ENCODE measurements around the gene TXNL4A. TPM values are rescaled to one million over a fixed set of nuclear protein-coding genes. Genes with fewer than 3 reads are reported as not detected.

TXNL4A gene
- total RNA-seq, 2 experiments from 2014 or later = 169 to 175 TPM

GRCh38 chr18:79924814-79925731, 63.3 kb downstream of the TXNL4A start:
- Mint-ChIP-seq H3K27me3 (no peaks in the 10 kb centered on the region), H3K9me3 (peaks cover 15% of the 10 kb centered on the region), H3K27ac (no peak overlapping the region), H3K36me3 (peaks cover 35% of the 10 kb centered on the region), H3K4me1 (ENCODE audit: low read depth) (no peaks in the 10 kb centered on the region), H3K4me3 (no peak overlapping the region)
- POLR2A ChIA-PET = no interaction called here
- intact Hi-C loops (cut with micrococcal nuclease) = no loop called here
- CTCF ChIA-PET = interaction anchor here (0.7 kb wide), 1 partner anchor 59 kb away, joined by 3 read pairs; no protein-coding TSS in a partner anchor
- peak; percentile 3 for DNase-seq

- Mint-ChIP-seq H3K27ac (no peak overlapping the region), H3K9me3 (peaks cover 5% of the 10 kb centered on the region), H3K4me1 (ENCODE audit: low read depth) (no peaks in the 10 kb centered on the region), H3K27me3 (no peaks in the 10 kb centered on the region), H3K36me3 (peaks cover 24% of the 10 kb centered on the region), H3K4me3 (no peak overlapping the region)
- ChIA-PET POLR2A (no interaction called here), CTCF (no interaction called here)
- DNase-seq = no peak
- intact Hi-C loops (cut with micrococcal nuclease) = no loop called here
These were observed 64.3 kb downstream of the TXNL4A start for GRCh38 chr18:79923896-79924585.

- no peak for DNase-seq
- Mint-ChIP-seq H3K4me1 (ENCODE audit: low read depth) (no peaks in the 10 kb centered on the region), H3K27ac (no peak overlapping the region), H3K36me3 (peaks cover 15% of the 10 kb centered on the region), H3K9me3 (no peaks in the 10 kb centered on the region), H3K27me3 (no peaks in the 10 kb centered on the region), H3K4me3 (no peak overlapping the region)
- ChIA-PET POLR2A (no interaction called here), CTCF (no interaction called here)
- intact Hi-C loops (cut with micrococcal nuclease) = no loop called here
These were observed 65.4 kb downstream of the TXNL4A start for GRCh38 chr18:79922971-79923411.

GRCh38 chr18:79921984-79922965, 66.1 kb downstream of the TXNL4A start:
- Mint-ChIP-seq H3K36me3 (peaks cover 15% of the 10 kb centered on the region), H3K4me3 (no peak overlapping the region), H3K27me3 (no peaks in the 10 kb centered on the region), H3K9me3 (no peaks in the 10 kb centered on the region), H3K4me1 (ENCODE audit: low read depth) (no peaks in the 10 kb centered on the region), H3K27ac (no peak overlapping the region)
- POLR2A ChIA-PET = no interaction called here
- intact Hi-C loops (cut with micrococcal nuclease) = no loop called here
- CTCF ChIA-PET = no interaction called here
- no peak for DNase-seq

Other genes starting within 250 kb of the TXNL4A start
- gene KCNG2, start 190.6 kb downstream of the TXNL4A start, total RNA-seq = not detected
- 10 to 100 TPM; 27.2 to 29.5 TPM for gene SLC66A2, start 36.9 kb downstream of the TXNL4A start, total RNA-seq
- gene HSBP1L1, start 23.9 kb downstream of the TXNL4A start, total RNA-seq = 1 to 10 TPM; 8.5 to 8.8 TPM
- gene RBFA, start 45.9 kb upstream of the TXNL4A start, total RNA-seq = 10 to 100 TPM; 29.5 to 31.8 TPM
- 10 to 100 TPM; 19.4 to 21.7 TPM for gene ADNP2, start 120.7 kb upstream of the TXNL4A start, total RNA-seq